ENCODE data around the gene CHAF1A. TPM values are rescaled to one million over a fixed set of nuclear protein-coding genes. Genes with fewer than 3 reads are reported as not detected.

The CHAF1A gene
- total and polyA plus RNA-seq, 2 of the 4 experiments (the other 2 are of a cell fraction): 12.4 to 22.9 TPM

GRCh38 chr19:4445963-4446703 is 43.7 kb downstream of the CHAF1A start (continued):
- TF ChIP-seq RCOR1 (IDR thresholded peaks at IDR 0.05; ENCODE audit: insufficient replicate concordance, low read length) (no peak), BHLHE40 (IDR thresholded peaks at IDR 0.05; ENCODE audit: low read depth, low read length) (no peak), MXI1 (IDR thresholded peaks at IDR 0.05; ENCODE audit: borderline replicate concordance, low read depth, low read length) (no peak), FOS (IDR thresholded peaks at IDR 0.05; ENCODE audit: low read depth, low read length) (no peak), USF2 (IDR thresholded peaks at IDR 0.05; ENCODE audit: low read depth, low read length) (no peak)
